HCT116 (cell line): ENCODE results near the gene CD44. TPM values are rescaled to one million over a fixed set of nuclear protein-coding genes. Genes with fewer than 3 reads are reported as not detected.

ENCODE experiments used
- ATAC-seq: fragments of 200-7000 bp; cut with Tn5 transposase; 2 replicates; pipeline ENCODE4 v1.9.1; 2020; ENCODE audit warnings: mild to moderate bottlenecking, moderate library complexity
- BruUV-seq: library from RNA; stranded (reverse); fragments of 400-500 nt; replicated peaks from 2 replicates; lab custom pipeline; 2021; lab: Mats Ljungman, UMichigan
- CTCF ChIA-PET: fragments of 300-600 bp; sonication (Branson Sonifier 250); formaldehyde crosslinking; loops from one replicate; lab custom pipeline; 2021; ENCODE audit warnings: antibody characterized with exemption; lab: Charles Lee
- POLR2A ChIA-PET: fragments of 300-600, 350-600 bp; sonication (Branson Sonifier 250); formaldehyde crosslinking; loops from one replicate; lab custom pipeline; 2021; ENCODE audit warnings: antibody characterized with exemption; lab: Charles Lee
- RAD21 ChIA-PET, 2 experiments: fragments of 300-600 bp; sonication (Branson Sonifier 250); formaldehyde crosslinking; loops; one replicate each; lab custom pipeline; 2023; ENCODE audit warnings: low total read pairs in 2 of 2; ENCODE audit not compliant: uncharacterized antibody in 2 of 2, unreplicated experiment in 2 of 2, low non-redundant PET in 1 of 2; lab: Charles Lee
- DNase-seq: peaks from one replicate; pipeline ENCODE4 v3.0.0-alpha.2; 2010; ENCODE audit warnings: low read depth, low spot score
- H2AFZ ChIP-seq: fragments of 200-600 bp; shearing (Covaris generic), sonication (generic); 2 replicates; pipeline ENCODE4 v1.6.1; 2017; ENCODE audit warnings: low read depth, mixed run types, mixed read lengths, antibody characterized with exemption, low read length; ENCODE audit not compliant: poor library complexity, severe bottlenecking
- H3K27ac ChIP-seq: 2 replicates; pipeline ENCODE4 v1.5.1; 2012; ENCODE audit warnings: low read depth, low read length
- H3K27me3 ChIP-seq: fragments of 200-600 bp; sonication (generic); 2 replicates; pipeline ENCODE4 v1.6.1; 2016; ENCODE audit warnings: mixed run types, low read length, mixed read lengths; ENCODE audit not compliant: insufficient read depth
- H3K36me3 ChIP-seq, 2 experiments: fragments of 200-500 bp in 1 of 2; fragments of 200-600 bp in 1 of 2; sonication (Bioruptor generic) in 1 of 2; sonication (generic) in 1 of 2; 2 replicates each; pipeline versions ENCODE4 v1.5.1 to v1.6.1; 2014 to 2016; ENCODE audit warnings: low read length in 2 of 2, inconsistent platforms in 1 of 2, mixed read lengths in 1 of 2, mixed run types in 1 of 2; ENCODE audit not compliant: insufficient read depth in 2 of 2, control insufficient read depth in 1 of 2
- H3K4me1 ChIP-seq, 2 experiments: fragments of 200-600 bp in 1 of 2; sonication (generic) in 1 of 2; 2 replicates each; pipeline versions ENCODE4 v1.5.1 to v1.6.1; 2012 to 2017; ENCODE audit warnings: low read length in 2 of 2, inconsistent platforms in 1 of 2, mild to moderate bottlenecking in 1 of 2, mixed read lengths in 1 of 2, mixed run types in 1 of 2, moderate library complexity in 1 of 2; ENCODE audit not compliant: insufficient read depth in 2 of 2, control insufficient read depth in 1 of 2
- H3K4me2 ChIP-seq: fragments of 200-600 bp; sonication (generic); 2 replicates; pipeline ENCODE4 v1.6.1; 2017; ENCODE audit warnings: mixed run types, low read length, mixed read lengths
- H3K4me3 ChIP-seq, 2 experiments: fragments of 200-600 bp in 1 of 2; sonication (generic) in 1 of 2; replicated peaks in 1 of 2; 2 replicates each; pipeline ENCODE4 v1.5.1; 2011 to 2016; ENCODE audit warnings: low read length in 2 of 2, control low read depth in 1 of 2, low read depth in 1 of 2, mild to moderate bottlenecking in 1 of 2, mixed read lengths in 1 of 2, mixed run types in 1 of 2
- H3K79me2 ChIP-seq: fragments of 200-600 bp; sonication (generic); 2 replicates; pipeline ENCODE4 v1.6.1; 2017; ENCODE audit warnings: mild to moderate bottlenecking, mixed run types, low read length, moderate library complexity, mixed read lengths; ENCODE audit not compliant: insufficient read depth
- H3K9ac ChIP-seq: fragments of 200-600 bp; sonication (generic); 2 replicates; pipeline ENCODE4 v1.6.1; 2016; ENCODE audit warnings: low read length, mixed read lengths
- H3K9me2 ChIP-seq: fragments of 200-600 bp; sonication (generic), shearing (Covaris generic); 2 replicates; pipeline ENCODE4 v1.6.1; 2017; ENCODE audit warnings: mixed run types, mild to moderate bottlenecking, moderate library complexity; ENCODE audit not compliant: insufficient read depth
- H3K9me3 ChIP-seq, 2 experiments: fragments of 200-500 bp in 1 of 2; fragments of 200-600 bp in 1 of 2; sonication (Bioruptor generic) in 1 of 2; sonication (generic) in 1 of 2; 2 replicates each; pipeline ENCODE4 v1.6.1; 2014 to 2017; ENCODE audit warnings: low read length in 2 of 2, mixed read lengths in 2 of 2, inconsistent platforms in 1 of 2, low read depth in 1 of 2, mild to moderate bottlenecking in 1 of 2, mixed run types in 1 of 2, moderate library complexity in 1 of 2; ENCODE audit not compliant: control insufficient read depth in 1 of 2, insufficient read depth in 1 of 2
- H4K20me1 ChIP-seq: fragments of 200-600 bp; sonication (generic), shearing (Covaris generic); 2 replicates; pipeline ENCODE4 v1.6.1; 2017; ENCODE audit warnings: mixed run types, mild to moderate bottlenecking, moderate library complexity; ENCODE audit not compliant: insufficient read depth
- ATF3 ChIP-seq: IDR thresholded peaks from 2 replicates; pipeline ENCODE4 v1.6.1; 2012
- CBX3 ChIP-seq: IDR thresholded peaks from 2 replicates; pipeline ENCODE4 v1.6.1; 2012; ENCODE audit warnings: low read depth
- EGR1 ChIP-seq: IDR thresholded peaks from 2 replicates; pipeline ENCODE4 v1.6.1; 2012; ENCODE audit warnings: low read depth
- EZH2phosphoT487 ChIP-seq: fragments of 200-600 bp; IDR thresholded peaks from 2 replicates; pipeline ENCODE4 v1.6.1; 2018; ENCODE audit warnings: antibody characterized with exemption, borderline replicate concordance
- FOSL1 ChIP-seq: IDR thresholded peaks from 2 replicates; pipeline ENCODE4 v1.6.1; 2012; ENCODE audit warnings: low read depth
- JUND ChIP-seq: IDR thresholded peaks from 2 replicates; pipeline ENCODE4 v1.6.1; 2012
- MAX ChIP-seq: IDR thresholded peaks from 2 replicates; pipeline ENCODE4 v1.6.1; 2012
- POLR2A ChIP-seq: IDR thresholded peaks from 2 replicates; pipeline ENCODE4 v1.7.0; 2011; ENCODE audit warnings: borderline replicate concordance; ENCODE audit not compliant: insufficient read depth, insufficient read length; ENCODE audit errors: extremely low read depth
- RAD21 ChIP-seq: IDR thresholded peaks from 2 replicates; pipeline ENCODE4 v1.6.1; 2012; ENCODE audit warnings: low read depth, mild to moderate bottlenecking
- SP1 ChIP-seq: IDR thresholded peaks from 2 replicates; pipeline ENCODE4 v1.6.1; 2012; ENCODE audit warnings: low read depth
- SRF ChIP-seq: IDR thresholded peaks from 2 replicates; pipeline ENCODE4 v1.6.1; 2012; ENCODE audit warnings: low read depth
- TCF7L2 ChIP-seq: IDR thresholded peaks from 2 replicates; pipeline ENCODE4 v1.7.0; 2011; ENCODE audit warnings: borderline replicate concordance, inconsistent platforms; ENCODE audit not compliant: insufficient read depth, insufficient read length; ENCODE audit errors: extremely low read depth
- ZBTB33 ChIP-seq: IDR thresholded peaks from 2 replicates; pipeline ENCODE4 v1.6.1; 2011; ENCODE audit warnings: mild to moderate bottlenecking, low read length, moderate library complexity; ENCODE audit not compliant: insufficient replicate concordance; ENCODE audit errors: extremely low read depth
- ZNF274 ChIP-seq: fragments of 200-500 bp; sonication (Bioruptor generic); IDR thresholded peaks from 2 replicates; pipeline ENCODE4 v1.6.1; 2014; ENCODE audit warnings: mild to moderate bottlenecking, low read depth, low read length, inconsistent platforms
- intact Hi-C: fragments of 100-400 bp; cut with micrococcal nuclease; formaldehyde crosslinking; loops from 2 replicates; pipeline ENCODE4 v1.10.0; 2022
- total RNA-seq: library from RNA; stranded (reverse); gene quantifications from one replicate; pipeline ENCODE4 v1.2.1, GENCODE V29; 2021; ENCODE audit not compliant: unreplicated experiment

Gene CD44
- total RNA-seq, 1 experiment from 2014 or later: 742 TPM

GRCh38 chr11:35135222-35135621 lies 3.7 kb upstream of the CD44 start:
- Histone ChIP-seq H3K9me3 (no peaks in the 10 kb centered on the region), H3K79me2 (peaks cover 24% of the 10 kb centered on the region), H3K4me2 (no peak overlapping the region), H4K20me1 (no peaks in the 10 kb centered on the region), H3K36me3 (no peaks in the 10 kb centered on the region; a peak in 1 of 4 replicates), H2AFZ (no peak overlapping the region), H3K4me3 (no peak overlapping the region), H3K9ac (no peak overlapping the region), H3K27me3 (no peaks in the 10 kb centered on the region), H3K4me1 (peaks cover 13 to 31% of the 10 kb centered on the region in 2 experiments), H3K27ac (no peak overlapping the region), H3K9me2 (no peaks in the 10 kb centered on the region)
- ChIA-PET POLR2A (interaction anchor here (0.7 kb wide), 1 partner anchor 11 kb away, joined by 3 read pairs; no protein-coding TSS in a partner anchor), RAD21 (no interaction called here), CTCF (interaction anchor here (0.6 kb wide), 1 partner anchor 10 kb away, joined by 3 read pairs; no protein-coding TSS in a partner anchor)
- no TSS peak for BruUV-seq
- intact Hi-C loops: loop anchor here (5.0 kb wide), 1 partner anchor 102 kb away; no protein-coding TSS in a partner anchor
- ATAC-seq (no peak), DNase-seq (no peak)
- no peak for TF ChIP-seq POLR2A
- no peak for TF ChIP-seq ZNF274
- TF ChIP-seq EZH2phosphoT487: no peak
- no peak for TF ChIP-seq ATF3
- no peak for TF ChIP-seq JUND
- no peak for TF ChIP-seq EGR1

GRCh38 chr11:35136311-35136710 lies 2.7 kb upstream of the CD44 start:
- POLR2A ChIA-PET: no interaction called here

More at GRCh38 chr11:35136311-35136710, 2.7 kb upstream of the CD44 start:
- no peaks in the 10 kb centered on the region; a peak in 1 of 4 replicates for H3K36me3 ChIP-seq
- ATAC-seq: no peak
- no peak overlapping the region for H3K4me2 ChIP-seq
- BruUV-seq: no TSS peak
- RAD21 ChIA-PET: no interaction called here
- H3K4me3 ChIP-seq: no peak overlapping the region
- H3K9me2 ChIP-seq: no peaks in the 10 kb centered on the region
- TF ChIP-seq POLR2A: no peak
- TF ChIP-seq SP1: no peak
- TF ChIP-seq JUND: no peak
- TF ChIP-seq CBX3: no peak
- TF ChIP-seq ZBTB33: no peak
- TF ChIP-seq SRF: no peak
- no peak for TF ChIP-seq TCF7L2
- TF ChIP-seq RAD21: no peak
- no peak for TF ChIP-seq MAX
- TF ChIP-seq FOSL1: no peak
- no peak overlapping the region for H3K9ac ChIP-seq
- intact Hi-C loops: loop anchor here (5.0 kb wide), 1 partner anchor 101 kb away; no protein-coding TSS in a partner anchor
- no peak overlapping the region for H3K27ac ChIP-seq
- H3K27me3 ChIP-seq: no peaks in the 10 kb centered on the region
- peaks cover 24 to 42% of the 10 kb centered on the region in 2 experiments for H3K4me1 ChIP-seq
- no peaks in the 10 kb centered on the region for H3K9me3 ChIP-seq
- no peak overlapping the region for H2AFZ ChIP-seq
- CTCF ChIA-PET: no interaction called here
- DNase-seq: no peak
- no peaks in the 10 kb centered on the region for H4K20me1 ChIP-seq
- peaks cover 35% of the 10 kb centered on the region for H3K79me2 ChIP-seq
